HAP-1 (cell line): ENCODE results near the gene OR8D2.

ENCODE experiments used
- DNase-seq, 2 experiments: peaks; one replicate each; pipeline ENCODE4 v3.0.0-alpha.2; 2016 to 2020; ENCODE audit warnings: low spot score in 2 of 2
- H3K27me3 ChIP-seq: fragments of 250-450 bp; sonication (Bioruptor Pico); 2 replicates; pipeline ENCODE4 v1.5.1; 2020; ENCODE audit warnings: low read depth, mild to moderate bottlenecking, moderate library complexity
- H3K36me3 ChIP-seq: fragments of 250-450 bp; sonication (Bioruptor Pico); replicated peaks from 2 replicates; pipeline ENCODE4 v1.5.1; 2020; ENCODE audit warnings: mild to moderate bottlenecking
- H3K4me1 ChIP-seq: fragments of 250-450 bp; sonication (Bioruptor Pico); 2 replicates; pipeline ENCODE4 v1.5.1; 2020; ENCODE audit warnings: mild to moderate bottlenecking
- H3K4me3 ChIP-seq: fragments of 250-450 bp; sonication (Bioruptor Pico); 2 replicates; pipeline ENCODE4 v1.5.1; 2020; ENCODE audit warnings: mild to moderate bottlenecking, moderate library complexity
- H3K9me3 ChIP-seq: fragments of 250-450 bp; sonication (Bioruptor Pico); 2 replicates; pipeline ENCODE4 v1.5.1; 2020; ENCODE audit warnings: mild to moderate bottlenecking, moderate library complexity
- in situ Hi-C: fragments of 300-500 bp; cut with MboI; formaldehyde crosslinking; loops from 3 replicates; pipeline ENCODE4 v1.14.3; 2020; ENCODE audit warnings: low sequenced_read_pairs, inconsistent platforms, mixed read lengths

Gene OR8D2

GRCh38 chr11:124311269-124311668 is 8.7 kb downstream of the OR8D2 start:
- in situ Hi-C loops = no loop called here
- no peak for DNase-seq
- H3K36me3 ChIP-seq = no peaks in the 10 kb centered on the region
- no peak overlapping the region for H3K4me3 ChIP-seq
- no peaks in the 10 kb centered on the region for H3K4me1 ChIP-seq
- H3K9me3 ChIP-seq = no peaks in the 10 kb centered on the region
- H3K27me3 ChIP-seq = no peaks in the 10 kb centered on the region

- no peaks in the 10 kb centered on the region for H3K27me3 ChIP-seq
- H3K4me3 ChIP-seq = no peak overlapping the region
- in situ Hi-C loops = no loop called here
- H3K36me3 ChIP-seq = no peaks in the 10 kb centered on the region
- no peaks in the 10 kb centered on the region for H3K9me3 ChIP-seq
- no peaks in the 10 kb centered on the region for H3K4me1 ChIP-seq
- no peak for DNase-seq
Measured at GRCh38 chr11:124310721-124311120, 9.3 kb downstream of the OR8D2 start.

DNA sequence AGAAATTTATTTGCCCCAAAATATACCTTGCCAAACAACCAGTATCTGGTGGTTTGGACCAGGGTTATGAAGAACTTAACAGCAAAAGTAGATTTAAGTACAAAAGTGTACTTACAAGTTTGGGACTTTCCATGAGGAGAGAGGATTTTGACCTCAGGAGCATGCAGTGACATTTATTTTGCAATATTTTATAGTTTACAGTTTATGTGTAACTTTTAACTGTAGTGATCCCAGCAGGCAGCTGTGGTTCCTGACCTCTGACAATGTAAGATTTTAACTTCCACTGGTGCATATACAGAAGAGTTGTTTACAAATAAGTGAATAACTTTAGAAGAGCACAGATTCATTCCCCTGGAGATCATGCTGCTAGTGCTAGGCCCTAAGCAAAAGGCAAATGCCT is 12.9 kb downstream of the OR8D2 start:
- no peaks in the 10 kb centered on the region for H3K4me1 ChIP-seq
- in situ Hi-C loops = no loop called here
- H3K4me3 ChIP-seq = no peak overlapping the region
- H3K27me3 ChIP-seq = no peaks in the 10 kb centered on the region
- no peak for DNase-seq
- H3K9me3 ChIP-seq = no peaks in the 10 kb centered on the region
- H3K36me3 ChIP-seq = no peaks in the 10 kb centered on the region

- H3K27me3 ChIP-seq = no peaks in the 10 kb centered on the region
- no peaks in the 10 kb centered on the region for H3K4me1 ChIP-seq
- no peak overlapping the region for H3K4me3 ChIP-seq
- in situ Hi-C loops = no loop called here
- no peak for DNase-seq
- no peaks in the 10 kb centered on the region for H3K36me3 ChIP-seq
- no peaks in the 10 kb centered on the region for H3K9me3 ChIP-seq
Measured at GRCh38 chr11:124302347-124303125, 17.5 kb downstream of the OR8D2 start.

GRCh38 chr11:124301548-124301947 is 18.4 kb downstream of the OR8D2 start:
- no peaks in the 10 kb centered on the region for H3K9me3 ChIP-seq
- H3K4me3 ChIP-seq = no peak overlapping the region
- no peak for DNase-seq
- no peaks in the 10 kb centered on the region for H3K36me3 ChIP-seq
- H3K4me1 ChIP-seq = no peaks in the 10 kb centered on the region
- H3K27me3 ChIP-seq = no peaks in the 10 kb centered on the region
- in situ Hi-C loops = no loop called here

- H3K4me3 ChIP-seq = no peak overlapping the region
- H3K9me3 ChIP-seq = no peaks in the 10 kb centered on the region
- in situ Hi-C loops = no loop called here
- H3K36me3 ChIP-seq = no peaks in the 10 kb centered on the region
- no peaks in the 10 kb centered on the region for H3K27me3 ChIP-seq
- no peak for DNase-seq
- H3K4me1 ChIP-seq = no peaks in the 10 kb centered on the region
Measured at GRCh38 chr11:124297921-124298320, 22.1 kb downstream of the OR8D2 start.

GRCh38 chr11:124296016-124296415 is 24.0 kb downstream of the OR8D2 start:
- in situ Hi-C loops = no loop called here
- Histone ChIP-seq H3K9me3 (no peaks in the 10 kb centered on the region), H3K27me3 (no peaks in the 10 kb centered on the region), H3K4me3 (no peak overlapping the region), H3K4me1 (no peaks in the 10 kb centered on the region), H3K36me3 (no peaks in the 10 kb centered on the region)
- no peak for DNase-seq

DNA sequence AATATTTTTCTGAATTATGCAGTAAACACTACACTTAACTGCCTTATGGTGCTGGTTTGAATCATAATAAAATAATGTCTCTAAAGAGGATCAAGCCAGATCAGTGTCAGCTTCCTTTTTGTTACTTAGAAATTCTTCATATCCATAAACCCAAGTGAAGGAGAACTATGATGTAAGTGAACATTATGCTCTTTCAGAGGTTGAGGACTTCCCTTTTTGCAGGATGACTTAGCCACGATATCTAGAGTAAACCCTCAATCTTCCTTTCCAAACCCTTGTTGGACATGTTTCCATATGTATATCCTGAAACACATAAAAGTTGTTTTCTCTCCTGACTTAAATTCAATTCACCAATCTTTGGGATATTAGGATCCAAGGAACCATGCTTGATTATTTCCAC is 25.3 kb downstream of the OR8D2 start:
- no peaks in the 10 kb centered on the region for H3K4me1 ChIP-seq
- no peaks in the 10 kb centered on the region for H3K27me3 ChIP-seq
- in situ Hi-C loops = no loop called here
- no peaks in the 10 kb centered on the region for H3K9me3 ChIP-seq
- H3K4me3 ChIP-seq = no peak overlapping the region
- H3K36me3 ChIP-seq = no peaks in the 10 kb centered on the region
- no peak for DNase-seq

GRCh38 chr11:124285610-124286344 is 34.2 kb downstream of the OR8D2 start:
- in situ Hi-C loops = no loop called here
- H3K36me3 ChIP-seq = no peaks in the 10 kb centered on the region

DNA sequence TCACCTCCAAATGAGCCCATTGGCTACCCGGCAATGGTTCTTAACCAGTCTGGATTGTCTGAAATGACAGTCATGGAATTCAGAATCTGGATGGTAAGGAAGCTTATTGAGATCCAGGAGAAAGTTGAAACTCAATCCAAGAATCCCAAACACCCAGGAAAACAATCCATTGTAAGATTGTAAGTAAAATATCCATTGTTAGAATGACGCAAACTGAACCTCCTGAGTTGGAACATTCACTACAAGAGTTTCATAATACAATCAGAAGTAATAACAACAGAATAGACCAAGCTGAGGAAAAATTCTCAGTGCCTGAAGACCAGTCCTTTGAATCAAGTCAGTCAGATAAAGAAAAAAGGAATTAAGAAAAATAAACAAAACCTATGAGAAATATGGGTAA is 41.7 kb downstream of the OR8D2 start:
- no peak overlapping the region for H3K4me3 ChIP-seq

More at GRCh38 chr11:124285610-124286344, 34.2 kb downstream of the OR8D2 start:
- Histone ChIP-seq H3K4me1 (no peaks in the 10 kb centered on the region), H3K27me3 (no peaks in the 10 kb centered on the region), H3K4me3 (no peak overlapping the region), H3K9me3 (no peaks in the 10 kb centered on the region)
- DNase-seq = no peak

DNA sequence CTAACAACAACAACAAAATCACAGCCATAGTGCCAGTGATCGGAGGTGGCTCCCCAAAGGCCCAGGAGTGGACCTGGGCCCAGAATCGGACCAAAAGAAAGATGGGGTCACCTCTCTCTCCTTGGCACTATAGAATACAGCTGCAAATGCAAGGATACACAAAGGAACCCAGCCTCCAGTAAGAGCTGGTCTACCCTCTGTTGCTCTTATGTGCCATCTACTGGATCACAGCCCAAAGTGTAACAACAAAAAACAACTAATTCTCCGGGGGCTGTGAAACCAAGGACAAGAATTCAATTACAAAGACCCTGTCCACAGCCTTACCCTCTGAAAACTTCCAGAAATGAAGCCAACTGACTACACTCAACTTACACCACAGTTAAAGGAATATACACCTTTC is 42.2 kb downstream of the OR8D2 start:
- Histone ChIP-seq H3K36me3 (no peaks in the 10 kb centered on the region), H3K9me3 (no peaks in the 10 kb centered on the region), H3K4me1 (no peaks in the 10 kb centered on the region), H3K27me3 (no peaks in the 10 kb centered on the region; the same call in 1 of the 2 replicates), H3K4me3 (no peak overlapping the region)
- no peak for DNase-seq
- in situ Hi-C loops = no loop called here

More for the DNA sequence above, 41.7 kb downstream of the OR8D2 start:
- Histone ChIP-seq H3K27me3 (no peaks in the 10 kb centered on the region; the same call in 1 of the 2 replicates), H3K36me3 (no peaks in the 10 kb centered on the region), H3K9me3 (no peaks in the 10 kb centered on the region), H3K4me1 (no peaks in the 10 kb centered on the region)
- no peak for DNase-seq
- in situ Hi-C loops = no loop called here

GRCh38 chr11:124277207-124277606 is 42.8 kb downstream of the OR8D2 start:
- in situ Hi-C loops = no loop called here
- no peaks in the 10 kb centered on the region for H3K4me1 ChIP-seq

DNA sequence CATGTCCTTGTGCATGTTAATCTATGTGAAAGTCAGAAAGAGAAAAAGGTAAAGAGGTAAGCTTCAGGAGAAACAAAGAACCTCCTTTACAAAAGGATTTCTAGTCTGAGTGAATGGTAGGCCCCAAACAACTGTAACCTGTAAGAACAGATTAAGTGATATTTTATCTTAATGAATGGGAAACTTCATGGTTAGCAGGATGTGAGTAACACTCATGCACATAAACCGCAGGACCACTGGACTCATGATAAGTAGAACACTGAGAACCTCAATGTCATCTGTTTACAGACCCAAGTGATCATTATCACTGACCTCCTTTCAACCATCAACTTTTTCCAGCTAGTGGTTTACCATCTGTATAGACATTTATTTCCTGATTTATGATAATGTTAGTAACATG is 43.9 kb downstream of the OR8D2 start:
- no peak for DNase-seq
- no peaks in the 10 kb centered on the region; the same call in 1 of the 2 replicates for H3K27me3 ChIP-seq
- no peak overlapping the region for H3K4me3 ChIP-seq
- H3K9me3 ChIP-seq = no peaks in the 10 kb centered on the region
- no peaks in the 10 kb centered on the region for H3K4me1 ChIP-seq
- no peaks in the 10 kb centered on the region for H3K36me3 ChIP-seq
- in situ Hi-C loops = no loop called here

More at GRCh38 chr11:124277207-124277606, 42.8 kb downstream of the OR8D2 start:
- Histone ChIP-seq H3K4me3 (no peak overlapping the region), H3K36me3 (no peaks in the 10 kb centered on the region), H3K9me3 (no peaks in the 10 kb centered on the region), H3K27me3 (no peaks in the 10 kb centered on the region; the same call in 1 of the 2 replicates)
- DNase-seq = no peak

DNA sequence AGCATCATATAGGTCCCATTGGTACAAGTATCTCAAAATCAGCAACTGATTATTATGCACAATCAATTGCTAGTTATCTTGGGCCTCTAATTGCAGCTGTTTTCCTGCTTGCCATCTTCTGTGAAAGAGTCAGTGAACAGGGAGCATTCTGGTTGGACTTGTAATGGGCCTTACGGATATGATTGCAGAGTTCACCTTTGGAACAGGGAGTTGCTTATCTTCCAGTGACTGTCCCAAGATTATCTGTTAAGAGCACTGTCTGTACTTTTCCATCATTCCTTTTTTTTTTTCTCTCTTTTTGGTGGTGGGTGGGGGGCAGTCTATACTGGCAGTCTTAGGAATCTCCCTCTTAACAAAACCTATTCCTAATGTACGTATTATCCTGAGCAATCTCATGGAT is 46.0 kb downstream of the OR8D2 start:
- Histone ChIP-seq H3K27me3 (no peaks in the 10 kb centered on the region; the same call in 1 of the 2 replicates), H3K36me3 (no peaks in the 10 kb centered on the region), H3K4me3 (no peak overlapping the region), H3K4me1 (no peaks in the 10 kb centered on the region), H3K9me3 (no peaks in the 10 kb centered on the region)
- in situ Hi-C loops = no loop called here
- no peak for DNase-seq
